Measurements from ENCODE around the gene LETMD1. TPM values are rescaled to one million over a fixed set of nuclear protein-coding genes. Genes with fewer than 3 reads are reported as not detected.

Gene LETMD1
- total and polyA plus RNA-seq, 2 of the 13 experiments (the other 11 are each of a cell fraction or from before 2014, with no cell fraction given), result 43.3 to 87.7 TPM

DNA sequence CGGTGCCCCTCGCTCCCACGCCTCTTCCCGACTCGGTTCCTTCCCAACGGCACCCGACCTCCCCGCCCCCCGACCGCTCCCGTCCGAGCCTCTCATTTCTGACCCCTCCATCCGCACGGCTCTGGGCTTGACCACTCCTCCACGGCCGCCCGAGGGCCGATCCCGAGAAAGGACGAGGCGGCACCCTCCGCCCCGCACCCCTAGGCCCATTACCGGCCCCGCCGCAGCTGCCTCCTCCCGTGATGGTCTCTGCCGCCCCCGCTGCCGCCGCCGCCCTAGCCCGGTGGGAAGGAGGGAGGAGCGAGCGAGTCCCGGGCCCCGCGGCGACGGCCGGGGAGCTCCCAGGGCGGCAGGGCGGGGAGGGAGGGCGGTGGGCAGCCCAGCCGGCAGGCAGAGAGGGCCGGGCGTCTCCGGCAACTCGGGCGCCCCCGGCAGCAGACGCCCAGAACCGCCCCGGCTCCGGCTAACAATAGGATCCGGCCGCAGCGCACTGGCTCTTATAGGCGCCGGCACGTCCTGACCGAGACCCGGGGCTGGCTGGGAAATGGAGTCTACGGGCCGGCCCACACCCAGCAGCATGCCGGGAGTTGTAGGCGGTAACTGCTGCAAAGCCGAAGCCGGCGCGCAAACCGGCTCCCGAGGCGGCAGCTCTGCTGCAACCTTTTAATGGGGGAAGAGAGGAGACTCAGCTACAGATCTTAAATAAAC lies 35.2 kb downstream of the LETMD1 start, which contains the start of gene CSRNP2 (continued):
- TF ChIP-seq, protein P1, sequence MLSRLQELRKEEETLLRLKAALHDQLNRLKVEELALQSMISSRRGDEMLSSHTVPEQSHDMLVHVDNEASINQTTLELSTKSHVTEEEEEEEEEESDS (CRISPR knock-in tag; IDR thresholded peaks at IDR 0.05; ENCODE audit: borderline replicate concordance), result 0 out of 2 replicates have a peak, but pooled peaks have one; percentile 42
- TF ChIP-seq ZNF749 (CRISPR knock-in tag; IDR thresholded peaks at IDR 0.05; ENCODE audit: borderline replicate concordance) (no peak), TGIF2 (CRISPR knock-in tag; IDR thresholded peaks at IDR 0.05) (no peak), ZMYM2 (CRISPR knock-in tag; IDR thresholded peaks at IDR 0.05) (no peak), JARID2 (CRISPR knock-in tag; IDR thresholded peaks at IDR 0.05; ENCODE audit: insufficient replicate concordance) (no peak), ZC3H13 (CRISPR knock-in tag; IDR thresholded peaks at IDR 0.05) (peak; percentile 74), NFKBIZ (CRISPR knock-in tag; IDR thresholded peaks at IDR 0.05) (no peak), AGO2 (optimal IDR thresholded peaks at IDR 0.05; ENCODE audit: low read depth, low read length) (peak; percentile 87), ZNF598 (CRISPR knock-in tag; IDR thresholded peaks at IDR 0.05; ENCODE audit: borderline replicate concordance) (no peak), HOXD1 (CRISPR knock-in tag; IDR thresholded peaks at IDR 0.05) (peak; percentile 32; the same call in 1 of the 2 replicates), TP53 (CRISPR knock-in tag; conservative IDR thresholded peaks at IDR 0.05) (no peak), ZNF879 (CRISPR knock-in tag; IDR thresholded peaks at IDR 0.05) (0 out of 2 replicates have a peak, but pooled peaks have one; percentile 23), ZFAT (CRISPR knock-in tag; conservative IDR thresholded peaks at IDR 0.05) (no peak), ZNF205 (CRISPR knock-in tag; IDR thresholded peaks at IDR 0.05) (peak; percentile 56)
- TF ChIP-seq, protein P2, sequence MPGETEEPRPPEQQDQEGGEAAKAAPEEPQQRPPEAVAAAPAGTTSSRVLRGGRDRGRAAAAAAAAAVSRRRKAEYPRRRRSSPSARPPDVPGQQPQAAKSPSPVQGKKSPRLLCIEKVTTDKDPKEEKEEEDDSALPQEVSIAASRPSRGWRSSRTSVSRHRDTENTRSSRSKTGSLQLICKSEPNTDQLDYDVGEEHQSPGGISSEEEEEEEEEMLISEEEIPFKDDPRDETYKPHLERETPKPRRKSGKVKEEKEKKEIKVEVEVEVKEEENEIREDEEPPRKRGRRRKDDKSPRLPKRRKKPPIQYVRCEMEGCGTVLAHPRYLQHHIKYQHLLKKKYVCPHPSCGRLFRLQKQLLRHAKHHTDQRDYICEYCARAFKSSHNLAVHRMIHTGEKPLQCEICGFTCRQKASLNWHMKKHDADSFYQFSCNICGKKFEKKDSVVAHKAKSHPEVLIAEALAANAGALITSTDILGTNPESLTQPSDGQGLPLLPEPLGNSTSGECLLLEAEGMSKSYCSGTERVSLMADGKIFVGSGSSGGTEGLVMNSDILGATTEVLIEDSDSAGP (CRISPR knock-in tag; IDR thresholded peaks at IDR 0.05; ENCODE audit: borderline replicate concordance), result peak; percentile 55; the same call in 1 of the 2 replicates
- TF ChIP-seq, protein P3, sequence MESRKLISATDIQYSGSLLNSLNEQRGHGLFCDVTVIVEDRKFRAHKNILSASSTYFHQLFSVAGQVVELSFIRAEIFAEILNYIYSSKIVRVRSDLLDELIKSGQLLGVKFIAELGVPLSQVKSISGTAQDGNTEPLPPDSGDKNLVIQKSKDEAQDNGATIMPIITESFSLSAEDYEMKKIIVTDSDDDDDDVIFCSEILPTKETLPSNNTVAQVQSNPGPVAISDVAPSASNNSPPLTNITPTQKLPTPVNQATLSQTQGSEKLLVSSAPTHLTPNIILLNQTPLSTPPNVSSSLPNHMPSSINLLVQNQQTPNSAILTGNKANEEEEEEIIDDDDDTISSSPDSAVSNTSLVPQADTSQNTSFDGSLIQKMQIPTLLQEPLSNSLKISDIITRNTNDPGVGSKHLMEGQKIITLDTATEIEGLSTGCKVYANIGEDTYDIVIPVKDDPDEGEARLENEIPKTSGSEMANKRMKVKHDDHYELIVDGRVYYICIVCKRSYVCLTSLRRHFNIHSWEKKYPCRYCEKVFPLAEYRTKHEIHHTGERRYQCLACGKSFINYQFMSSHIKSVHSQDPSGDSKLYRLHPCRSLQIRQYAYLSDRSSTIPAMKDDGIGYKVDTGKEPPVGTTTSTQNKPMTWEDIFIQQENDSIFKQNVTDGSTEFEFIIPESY (CRISPR knock-in tag; IDR thresholded peaks at IDR 0.05), result no peak
- TF ChIP-seq, protein P4, sequence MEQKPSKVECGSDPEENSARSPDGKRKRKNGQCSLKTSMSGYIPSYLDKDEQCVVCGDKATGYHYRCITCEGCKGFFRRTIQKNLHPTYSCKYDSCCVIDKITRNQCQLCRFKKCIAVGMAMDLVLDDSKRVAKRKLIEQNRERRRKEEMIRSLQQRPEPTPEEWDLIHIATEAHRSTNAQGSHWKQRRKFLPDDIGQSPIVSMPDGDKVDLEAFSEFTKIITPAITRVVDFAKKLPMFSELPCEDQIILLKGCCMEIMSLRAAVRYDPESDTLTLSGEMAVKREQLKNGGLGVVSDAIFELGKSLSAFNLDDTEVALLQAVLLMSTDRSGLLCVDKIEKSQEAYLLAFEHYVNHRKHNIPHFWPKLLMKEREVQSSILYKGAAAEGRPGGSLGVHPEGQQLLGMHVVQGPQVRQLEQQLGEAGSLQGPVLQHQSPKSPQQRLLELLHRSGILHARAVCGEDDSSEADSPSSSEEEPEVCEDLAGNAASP (CRISPR knock-in tag; IDR thresholded peaks at IDR 0.05; ENCODE audit: borderline replicate concordance), result no peak
- TF ChIP-seq, protein P5, sequence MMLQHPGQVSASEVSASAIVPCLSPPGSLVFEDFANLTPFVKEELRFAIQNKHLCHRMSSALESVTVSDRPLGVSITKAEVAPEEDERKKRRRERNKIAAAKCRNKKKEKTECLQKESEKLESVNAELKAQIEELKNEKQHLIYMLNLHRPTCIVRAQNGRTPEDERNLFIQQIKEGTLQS (CRISPR knock-in tag; IDR thresholded peaks at IDR 0.05), result no peak
- TF ChIP-seq, protein P6, sequence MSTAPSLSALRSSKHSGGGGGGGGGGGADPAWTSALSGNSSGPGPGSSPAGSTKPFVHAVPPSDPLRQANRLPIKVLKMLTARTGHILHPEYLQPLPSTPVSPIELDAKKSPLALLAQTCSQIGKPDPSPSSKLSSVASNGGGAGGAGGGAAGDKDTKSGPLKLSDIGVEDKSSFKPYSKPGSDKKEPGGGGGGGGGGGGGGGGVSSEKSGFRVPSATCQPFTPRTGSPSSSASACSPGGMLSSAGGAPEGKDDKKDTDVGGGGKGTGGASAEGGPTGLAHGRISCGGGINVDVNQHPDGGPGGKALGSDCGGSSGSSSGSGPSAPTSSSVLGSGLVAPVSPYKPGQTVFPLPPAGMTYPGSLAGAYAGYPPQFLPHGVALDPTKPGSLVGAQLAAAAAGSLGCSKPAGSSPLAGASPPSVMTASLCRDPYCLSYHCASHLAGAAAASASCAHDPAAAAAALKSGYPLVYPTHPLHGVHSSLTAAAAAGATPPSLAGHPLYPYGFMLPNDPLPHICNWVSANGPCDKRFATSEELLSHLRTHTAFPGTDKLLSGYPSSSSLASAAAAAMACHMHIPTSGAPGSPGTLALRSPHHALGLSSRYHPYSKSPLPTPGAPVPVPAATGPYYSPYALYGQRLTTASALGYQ (CRISPR knock-in tag; IDR thresholded peaks at IDR 0.05), result 0 out of 2 replicates have a peak, but pooled peaks have one; percentile 40
- TF ChIP-seq, protein P7, sequence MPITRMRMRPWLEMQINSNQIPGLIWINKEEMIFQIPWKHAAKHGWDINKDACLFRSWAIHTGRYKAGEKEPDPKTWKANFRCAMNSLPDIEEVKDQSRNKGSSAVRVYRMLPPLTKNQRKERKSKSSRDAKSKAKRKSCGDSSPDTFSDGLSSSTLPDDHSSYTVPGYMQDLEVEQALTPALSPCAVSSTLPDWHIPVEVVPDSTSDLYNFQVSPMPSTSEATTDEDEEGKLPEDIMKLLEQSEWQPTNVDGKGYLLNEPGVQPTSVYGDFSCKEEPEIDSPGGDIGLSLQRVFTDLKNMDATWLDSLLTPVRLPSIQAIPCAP (CRISPR knock-in tag; IDR thresholded peaks at IDR 0.05; ENCODE audit: low read depth), result no peak
